Hematopoietic multipotent progenitor cell treated with erythropoietin and hydrocortisone succinate and interleukin-3 and kit ligand, for 8 days (in vitro differentiated cells): Measurements from ENCODE around the gene CTNNB1.
A peak's percentile ranks its signal among the peaks of the same experiment; 100 is the strongest.

Source experiments
- DNase-seq: peaks from one replicate; pipeline ENCODE4 v3.0.0-alpha.2; 2015

The CTNNB1 gene

DNA sequence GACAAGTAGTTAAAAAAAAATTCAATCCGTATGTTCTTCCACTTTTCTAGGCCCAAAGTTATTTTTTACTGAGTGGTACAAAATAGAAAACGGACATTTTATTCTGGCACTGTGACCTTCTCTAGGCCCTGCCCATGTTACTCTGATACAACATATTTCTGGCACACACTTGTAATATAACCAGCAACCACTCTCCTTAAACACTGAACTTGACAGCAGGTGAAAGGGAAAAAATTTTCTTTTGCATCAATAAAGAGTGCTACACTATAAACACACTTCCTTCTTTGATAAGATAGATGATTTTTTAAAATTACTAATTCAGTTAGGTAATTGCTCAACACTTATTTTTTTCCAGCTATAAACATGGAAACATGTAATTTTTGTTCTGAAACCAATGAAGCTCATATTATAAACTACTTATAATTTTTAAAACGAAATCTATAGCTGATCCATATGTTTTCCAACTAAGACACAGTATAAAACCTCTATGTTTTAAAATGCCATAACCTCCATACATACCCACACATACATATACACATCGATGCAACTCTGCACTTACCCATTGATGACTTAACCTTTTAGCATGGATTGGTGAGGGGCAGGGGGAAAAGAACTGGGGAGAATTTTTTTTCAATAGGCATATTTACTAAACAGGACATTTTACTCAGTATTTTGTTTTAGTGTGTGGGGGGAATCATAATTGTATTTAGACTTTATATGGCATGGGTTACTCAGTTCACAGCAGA is 5.3 kb upstream of the CTNNB1 start:
- no peak for DNase-seq

DNA sequence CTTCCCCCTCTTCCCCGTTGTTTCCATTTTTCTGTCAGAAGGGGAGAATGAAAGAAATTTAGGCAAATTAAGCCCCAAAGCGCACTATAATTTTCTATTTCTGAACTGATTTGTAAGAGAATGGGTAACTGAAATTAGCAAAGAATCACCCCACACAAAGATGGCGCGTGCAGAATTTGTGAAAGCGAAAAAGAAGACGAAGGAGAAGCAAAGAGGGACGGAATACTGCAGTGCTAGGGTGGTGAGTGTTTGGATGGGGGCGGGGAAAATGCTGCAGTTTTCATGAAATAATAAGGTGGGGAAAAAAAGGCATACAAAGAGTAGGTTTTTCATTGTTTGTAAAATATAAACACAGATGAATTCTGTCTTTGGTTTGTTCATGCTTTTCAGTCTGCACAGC is 4.6 kb upstream of the CTNNB1 start:
- DNase-seq, result no peak

DNA sequence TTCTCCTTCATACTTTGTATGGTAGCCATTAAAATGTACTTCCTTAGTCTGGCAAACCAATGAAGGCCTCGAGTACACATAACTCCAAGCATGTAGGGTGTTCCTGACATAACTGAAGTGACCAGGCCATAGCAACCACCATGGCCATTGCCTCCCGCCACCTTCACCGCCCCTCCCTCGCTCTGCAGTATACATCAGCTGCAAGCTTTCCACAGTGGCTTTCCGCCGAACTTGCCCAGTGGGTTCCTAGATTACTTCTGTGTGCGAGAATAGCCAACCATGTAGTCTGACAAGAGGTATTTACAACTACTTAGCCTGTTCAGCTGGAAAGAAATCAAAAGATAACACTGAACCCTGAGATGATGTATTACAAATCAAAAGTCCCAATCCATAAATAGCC is 3.4 kb upstream of the CTNNB1 start:
- no peak for DNase-seq

DNA sequence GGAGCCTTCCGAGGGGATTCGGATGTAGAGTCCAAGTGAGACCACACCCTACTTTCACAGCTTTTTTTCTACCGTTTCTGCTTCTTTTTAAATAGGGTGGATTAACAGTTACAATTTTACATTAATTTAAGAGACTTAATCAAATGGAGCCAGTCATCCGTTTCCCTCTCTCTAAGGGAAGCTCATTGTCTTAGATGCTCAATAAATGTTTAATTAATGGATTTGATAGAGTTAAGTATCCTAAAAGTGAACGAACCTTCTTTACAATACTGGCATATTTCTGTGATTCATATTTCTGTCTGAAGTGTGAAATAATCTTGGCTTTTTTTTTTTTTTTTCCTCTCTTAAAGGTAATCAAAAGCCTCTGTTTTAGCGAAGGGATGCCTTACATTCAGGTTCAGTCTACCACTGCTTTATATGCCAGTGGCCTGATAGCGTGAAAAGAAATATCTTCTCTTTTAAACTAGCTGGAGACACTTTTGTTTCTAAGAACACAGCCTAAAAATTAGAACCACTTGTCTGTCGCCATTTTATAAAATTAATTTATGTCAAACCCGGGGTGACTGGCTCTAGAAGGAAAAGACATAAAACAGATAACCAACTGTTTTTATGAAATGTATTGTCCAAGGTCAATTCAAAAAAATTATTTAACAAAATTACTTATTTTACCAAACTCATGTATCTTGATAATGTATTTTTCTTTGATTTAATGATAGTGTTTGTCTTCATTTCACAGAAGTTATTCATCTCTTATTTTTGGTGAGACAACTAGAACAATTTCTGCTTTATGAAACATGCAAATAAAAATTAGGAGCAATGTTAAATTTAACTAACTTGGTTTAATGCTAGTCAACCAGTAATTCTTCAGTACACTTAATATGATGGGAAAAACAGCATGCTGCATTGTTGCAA is 2.5 kb upstream of the CTNNB1 start:
- DNase-seq, result no peak

DNA sequence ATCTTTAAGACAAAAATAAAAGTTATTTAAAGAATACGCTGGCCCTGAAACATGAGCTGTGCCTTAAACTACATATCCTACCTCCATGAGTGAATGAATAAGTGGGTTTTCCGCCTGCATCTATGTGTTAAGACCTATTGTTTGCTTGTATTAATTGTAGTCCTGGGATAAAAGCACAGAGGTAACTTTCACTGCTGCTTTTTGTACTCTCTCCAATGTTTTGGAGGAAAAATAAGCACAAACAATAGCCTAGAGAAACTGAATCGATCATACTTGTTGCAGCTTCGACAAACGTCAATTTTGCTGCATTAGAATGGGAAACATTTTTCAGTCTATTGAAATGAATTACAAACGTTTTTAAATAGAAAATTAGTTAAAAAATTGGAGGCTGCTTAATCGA is 1.3 kb upstream of the CTNNB1 start:
- no peak for DNase-seq

DNA sequence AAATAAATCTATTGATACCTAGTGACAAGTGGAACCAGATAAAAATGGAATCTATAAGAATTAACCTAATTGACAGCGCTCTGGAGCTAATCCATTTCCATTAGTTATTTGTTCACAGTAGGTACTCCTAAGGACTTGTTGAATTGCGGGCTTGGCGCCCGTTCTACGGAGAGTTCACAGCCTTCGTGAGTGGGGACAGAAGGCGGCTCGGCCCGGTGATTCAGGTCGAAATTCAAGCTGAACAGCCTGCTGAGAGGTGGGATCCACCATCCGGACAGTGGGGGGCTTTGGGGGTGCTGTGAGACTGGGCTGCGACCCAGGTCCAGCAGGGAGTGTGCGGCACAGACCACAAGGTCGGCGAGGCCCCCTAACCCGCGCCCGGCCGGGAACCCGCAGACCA is 779 bp upstream of the CTNNB1 start:
- peak; percentile 58 for DNase-seq

DNA sequence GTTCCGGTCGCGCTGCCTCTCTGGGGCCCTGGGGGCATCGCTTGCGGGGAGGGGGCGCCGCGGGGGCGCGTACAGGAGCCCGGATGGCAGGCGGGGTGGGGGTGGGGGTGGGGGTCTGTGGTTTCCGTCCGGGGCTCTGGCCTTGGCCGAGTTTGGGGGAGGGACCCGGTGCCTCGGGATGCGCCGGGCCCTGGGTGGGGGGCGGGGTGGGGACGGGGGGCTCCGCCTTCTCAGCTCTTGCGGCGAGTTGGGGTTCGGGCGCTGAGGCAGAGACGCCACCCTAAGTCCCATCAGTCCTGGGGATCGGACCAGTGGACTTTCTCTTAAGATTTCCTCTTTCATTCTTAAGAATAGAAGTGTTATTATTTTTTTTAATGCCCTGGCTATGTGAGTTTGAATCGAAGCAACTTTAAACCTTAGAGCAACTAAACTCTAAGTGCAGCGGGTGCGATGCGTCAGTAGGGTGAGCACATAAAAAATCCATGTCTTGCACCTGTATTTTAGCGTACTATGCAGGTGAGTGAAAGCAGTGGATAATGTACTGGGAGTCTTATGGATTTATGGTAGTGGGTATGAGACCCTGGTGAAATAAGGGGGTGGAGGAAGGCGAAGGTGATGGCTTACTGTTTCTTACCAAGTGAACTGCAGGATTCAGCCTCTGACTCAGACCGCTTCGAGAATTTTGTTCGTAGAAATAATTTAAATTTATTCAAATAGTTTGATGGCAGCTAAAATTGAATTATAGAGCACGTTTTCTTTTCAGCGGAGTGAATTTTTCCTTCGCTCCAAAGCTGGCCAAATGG is 762 bp downstream of the CTNNB1 start:
- peak; percentile 45 for DNase-seq

DNA sequence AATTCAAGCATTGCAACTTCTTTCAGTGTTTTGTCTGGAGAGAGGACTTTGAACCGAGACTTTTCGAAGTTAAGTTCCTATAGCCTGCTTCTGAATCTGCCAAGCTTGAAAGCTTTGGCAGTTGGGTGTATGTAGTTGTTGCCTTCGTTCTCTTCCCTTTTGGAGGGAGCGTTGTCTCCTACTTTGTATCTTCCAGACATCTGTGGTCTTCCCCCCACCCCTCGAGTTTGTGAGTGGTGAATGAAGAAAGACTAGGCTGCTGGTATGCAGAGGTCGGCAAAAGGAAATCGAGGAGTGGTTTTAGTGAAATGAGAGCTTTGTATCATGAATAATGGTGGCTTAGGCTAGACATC is 1.3 kb downstream of the CTNNB1 start:
- peak; percentile 67 for DNase-seq

DNA sequence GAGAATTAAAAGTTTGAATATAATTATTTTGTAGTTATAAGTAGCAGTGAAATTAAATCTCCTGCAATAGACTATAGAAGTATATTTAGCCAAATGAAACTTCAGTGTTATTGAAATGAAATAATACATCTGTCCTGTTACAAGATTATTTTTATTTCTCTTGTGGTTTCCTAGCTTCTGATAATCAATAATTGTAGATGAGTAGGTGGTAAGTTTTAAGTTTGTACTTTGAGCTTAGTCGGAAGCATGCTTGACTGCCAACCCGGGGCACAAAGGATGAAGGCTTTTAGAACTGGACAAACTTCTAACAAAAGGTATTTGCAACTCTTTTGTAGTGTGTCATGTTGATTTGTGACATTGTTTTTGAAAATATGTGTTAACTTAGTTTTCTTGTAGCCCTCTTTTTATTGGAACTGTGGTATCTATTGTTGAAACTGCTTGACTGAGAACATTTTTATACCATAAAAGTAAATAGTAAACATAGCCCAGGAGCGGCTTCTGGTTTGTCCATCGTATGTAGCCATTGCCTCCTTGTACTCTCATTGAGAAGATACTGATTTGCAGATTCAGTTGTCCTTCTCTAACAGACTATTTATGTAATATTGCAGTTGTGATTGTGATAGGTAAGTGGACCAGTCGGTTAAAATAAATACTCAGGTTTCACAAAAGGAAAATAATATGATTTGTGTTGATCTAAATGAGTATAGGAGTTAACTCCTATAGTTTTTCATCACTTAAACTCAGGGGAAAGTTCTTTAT is 2.9 kb downstream of the CTNNB1 start:
- DNase-seq, result no peak

DNA sequence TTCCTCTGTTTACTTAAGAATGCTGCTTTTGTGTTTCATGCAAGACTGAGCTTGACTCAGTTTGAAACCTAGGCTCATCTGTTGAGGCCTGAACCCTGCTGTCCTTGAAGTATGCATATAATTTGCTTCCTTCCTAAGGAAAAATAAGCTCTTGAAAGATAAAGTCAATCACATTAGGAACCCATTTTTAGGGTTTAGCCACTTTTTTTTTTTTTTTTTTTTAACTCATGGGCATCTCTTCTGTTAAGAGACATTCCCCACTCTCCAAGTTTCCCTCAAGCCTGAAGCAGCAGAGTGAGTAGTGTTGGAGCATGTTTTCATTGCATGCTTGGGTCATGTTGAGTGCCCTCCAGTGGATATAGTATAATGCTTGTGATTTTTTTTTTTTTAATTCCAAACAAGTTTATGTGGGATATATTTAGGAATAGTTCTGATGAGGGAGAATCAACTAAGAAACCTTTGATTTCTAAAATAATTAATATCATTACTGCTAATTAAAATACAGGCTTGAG is 3.6 kb downstream of the CTNNB1 start:
- peak; percentile 61 for DNase-seq

DNA sequence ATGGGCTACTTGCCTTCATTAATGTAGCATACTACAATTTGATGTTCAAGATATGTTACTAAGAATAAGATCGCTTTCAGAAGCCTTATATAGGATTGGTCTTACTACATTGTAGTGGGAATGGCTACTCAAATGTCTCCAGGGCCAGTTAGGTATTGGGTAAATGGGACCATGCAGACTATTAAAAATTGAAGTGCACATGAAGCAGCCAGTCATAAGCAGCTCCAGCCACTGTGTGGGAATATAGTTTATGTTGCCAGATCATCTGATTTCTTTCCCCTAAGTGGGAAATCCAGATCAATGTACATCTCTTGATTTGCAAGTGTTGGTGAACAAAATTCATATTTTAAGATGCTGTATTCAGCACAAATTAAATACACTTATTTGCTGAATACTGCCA is 5.1 kb downstream of the CTNNB1 start:
- no peak for DNase-seq

DNA sequence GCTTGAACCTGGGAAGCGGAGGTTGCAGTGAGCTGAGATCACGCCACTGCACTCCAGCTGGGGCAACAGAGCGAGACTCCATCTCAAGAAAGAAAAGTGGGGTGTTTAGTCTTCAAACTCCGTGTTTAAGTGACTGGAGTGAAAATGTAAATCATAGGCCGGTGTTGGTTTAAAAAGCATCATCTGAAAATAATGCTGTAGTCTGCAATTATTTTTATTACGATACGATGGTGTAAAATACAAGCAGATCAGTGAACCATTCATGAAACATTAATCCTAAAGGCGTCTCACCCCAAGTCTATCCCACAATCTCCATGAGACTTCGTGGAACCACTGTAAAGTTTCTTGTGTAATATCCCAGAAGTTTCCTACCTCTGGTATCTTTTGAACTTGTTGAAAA is 6.3 kb downstream of the CTNNB1 start:
- no peak for DNase-seq

DNA sequence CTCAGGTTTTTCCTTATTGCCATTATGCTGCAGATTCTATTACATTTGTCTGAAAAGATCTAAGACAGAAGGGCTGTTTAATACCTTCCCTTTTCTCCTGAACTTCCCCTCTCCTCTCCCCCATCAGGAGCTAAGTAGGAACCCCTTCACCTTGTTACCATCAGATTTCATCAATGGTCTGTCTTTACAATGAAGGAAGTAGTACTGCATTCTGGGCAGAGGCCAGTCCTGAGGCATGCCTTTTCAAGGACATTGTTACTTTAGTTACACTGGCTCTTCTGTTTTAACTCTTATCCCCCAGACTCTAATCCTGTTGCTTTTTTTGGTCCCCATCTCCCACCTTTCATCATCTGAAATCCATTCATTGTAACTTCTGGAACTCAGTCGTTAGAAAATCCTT is 8.1 kb downstream of the CTNNB1 start:
- no peak for DNase-seq

DNA sequence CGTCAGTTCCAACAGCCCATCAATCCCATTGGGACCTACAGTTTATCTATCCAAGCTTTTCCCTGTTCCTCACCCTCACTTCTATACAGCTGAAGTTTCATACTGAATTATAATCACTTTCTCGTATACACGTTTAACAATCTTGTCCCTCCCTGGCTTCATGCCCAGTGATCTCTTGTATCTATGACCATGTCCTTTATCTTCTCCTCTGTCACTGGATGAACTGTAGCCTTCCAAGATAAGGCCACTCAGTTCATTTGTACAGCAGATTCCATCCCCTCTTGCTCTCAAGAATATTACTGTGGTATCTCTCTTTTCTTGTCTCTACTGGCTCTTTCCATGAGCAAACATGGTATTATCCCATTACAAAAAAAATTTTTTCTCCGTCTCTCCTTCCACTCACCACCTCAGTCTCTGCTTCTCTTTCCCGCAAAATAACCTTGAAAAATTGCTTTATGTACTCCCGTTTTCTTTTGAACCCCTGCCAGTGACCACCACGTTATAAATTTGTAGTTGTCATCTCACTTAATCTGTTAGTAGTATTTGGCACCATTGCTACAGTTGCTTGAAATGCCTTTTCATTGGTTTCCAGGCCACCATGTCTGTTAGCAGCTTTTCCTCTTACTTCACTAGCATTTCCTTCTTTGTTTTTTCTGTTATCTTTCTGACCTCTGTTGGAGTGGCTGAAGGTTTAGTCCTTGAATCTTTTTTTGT is 9.4 kb downstream of the CTNNB1 start:
- peak; percentile 81 for DNase-seq

DNA sequence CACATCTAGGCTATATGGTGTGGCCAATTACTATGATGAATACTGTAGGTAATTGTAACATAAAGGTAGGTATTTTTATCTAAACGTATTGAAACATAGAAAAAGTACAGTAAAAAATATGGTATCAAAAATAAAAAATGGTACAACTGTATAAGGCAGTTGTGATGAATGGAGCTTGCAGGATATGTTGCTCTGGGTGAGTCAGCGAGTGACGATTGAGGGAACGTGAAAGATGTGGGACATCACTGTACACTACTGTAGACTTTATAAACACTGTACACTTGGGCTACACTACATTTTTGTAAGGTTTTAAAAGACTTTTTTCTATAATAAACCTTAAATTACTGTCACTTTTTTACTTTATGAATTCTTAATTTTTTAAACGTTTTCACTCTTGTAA is 10.3 kb downstream of the CTNNB1 start:
- DNase-seq, result no peak

DNA sequence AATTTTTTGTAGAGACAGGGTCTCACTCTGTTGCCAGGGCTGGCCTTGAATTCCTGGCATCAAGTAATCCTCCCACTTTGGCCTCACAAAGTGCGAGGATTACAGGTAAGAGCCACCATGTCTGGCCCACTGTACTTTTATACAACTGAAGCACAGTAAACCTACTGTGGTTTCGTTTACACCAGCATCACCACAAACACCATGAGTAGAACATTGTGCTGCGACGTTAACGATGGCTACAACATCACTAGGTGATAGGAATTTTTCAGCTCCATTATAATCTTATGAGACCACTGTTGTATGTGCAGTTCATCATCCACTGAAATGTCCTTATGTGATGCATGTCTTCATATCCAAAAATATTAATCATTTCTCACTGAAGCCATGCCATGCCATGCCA is 11.7 kb downstream of the CTNNB1 start:
- DNase-seq, result no peak

DNA sequence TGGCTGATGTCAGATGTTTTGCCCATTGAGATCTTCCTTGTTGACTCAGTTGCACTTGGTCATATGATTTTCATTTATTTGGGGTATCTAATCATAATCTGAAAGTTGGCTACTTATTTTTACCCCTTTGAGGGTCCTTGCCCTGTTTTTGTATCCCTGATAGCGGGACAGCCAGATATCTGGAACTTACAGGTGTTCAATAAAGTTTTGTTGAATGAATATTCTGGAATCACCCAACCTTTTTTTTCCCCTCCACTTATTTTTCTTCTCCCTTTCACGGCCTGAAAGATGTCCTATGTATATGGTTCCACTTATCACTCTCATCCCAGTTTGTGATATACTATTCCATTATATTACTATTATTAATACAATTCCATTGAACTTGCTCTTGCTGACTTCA is 12.8 kb downstream of the CTNNB1 start:
- no peak for DNase-seq

DNA sequence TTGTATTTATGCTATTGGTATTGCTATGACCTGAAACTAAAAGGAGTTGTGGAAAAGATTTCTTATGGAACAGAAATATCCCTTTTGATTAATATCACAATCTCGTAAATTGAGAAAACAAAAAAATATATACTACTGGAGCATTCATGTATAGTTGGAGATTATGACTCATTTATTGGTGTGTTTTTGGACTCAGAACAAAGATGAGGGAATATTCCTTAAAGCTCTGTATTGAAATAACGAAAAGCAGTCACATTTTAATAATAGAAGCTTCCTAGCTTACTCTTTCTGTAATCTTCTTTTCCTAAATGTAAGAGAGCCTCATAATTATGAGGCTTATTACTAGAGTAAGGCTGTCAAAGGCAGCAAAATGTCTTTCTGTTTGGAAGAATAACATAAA is 14.3 kb downstream of the CTNNB1 start:
- DNase-seq, result no peak

DNA sequence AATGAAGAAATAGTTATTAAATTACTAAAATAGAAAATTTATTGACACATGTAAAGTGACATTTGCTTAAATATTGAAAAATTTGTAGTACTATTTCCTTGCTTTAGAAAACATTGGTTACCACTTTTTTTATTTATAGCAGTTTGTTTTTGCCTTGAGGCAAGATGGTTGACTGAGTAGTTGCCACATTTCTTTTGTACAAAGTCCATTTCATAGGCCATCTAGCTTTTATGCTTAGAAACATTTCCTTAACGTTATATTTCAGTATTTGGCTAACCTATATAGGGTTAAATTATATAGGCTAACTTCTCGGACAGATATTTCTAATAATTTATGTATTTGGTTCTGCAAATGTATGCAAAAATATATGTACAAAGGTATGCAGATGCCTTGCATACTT is 17.1 kb downstream of the CTNNB1 start:
- DNase-seq, result no peak

DNA sequence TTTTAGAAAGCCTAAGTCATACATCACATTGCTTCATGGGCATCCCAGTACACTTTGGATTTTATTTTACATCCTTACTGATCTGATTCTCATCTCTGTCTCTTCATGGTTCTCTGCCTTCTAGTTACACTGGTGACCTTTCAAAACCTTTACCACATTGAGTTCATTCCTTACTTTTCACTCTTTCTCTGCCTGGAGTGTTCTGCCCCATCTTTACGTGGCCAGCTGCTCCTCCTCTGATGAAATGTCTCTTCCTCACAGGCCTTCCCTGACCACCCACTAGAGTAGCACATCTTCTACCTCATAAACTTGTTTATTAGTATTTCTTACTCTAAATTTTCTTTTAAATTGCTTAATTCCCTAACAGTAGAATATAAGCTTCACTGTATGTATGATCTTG is 17.7 kb downstream of the CTNNB1 start:
- no peak for DNase-seq

DNA sequence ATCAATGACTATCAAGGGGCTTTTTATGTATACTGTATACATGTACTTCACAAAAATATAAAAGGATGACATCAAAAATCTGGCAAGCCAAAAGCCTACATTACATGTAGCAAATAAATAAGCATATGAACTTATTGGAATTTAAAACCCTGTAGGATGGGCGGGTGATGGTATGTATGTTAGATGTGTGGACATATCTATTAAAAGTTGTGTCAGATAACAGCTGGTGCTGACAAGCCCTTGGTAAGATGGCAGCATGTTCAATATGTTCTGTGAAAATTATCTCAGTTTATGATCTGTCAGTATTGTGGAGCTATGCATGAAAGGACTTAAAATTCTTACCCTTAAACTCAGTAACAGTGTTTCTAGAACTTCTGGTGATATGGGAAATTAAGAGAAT is 20.1 kb downstream of the CTNNB1 start:
- peak; percentile 32 for DNase-seq
